HG03460 (cell line): ENCODE data around the gene CD5L.

ENCODE experiments used
- ATAC-seq: cut with Tn5 transposase; IDR thresholded peaks from one replicate; pipeline ENCODE4 v1.9.1; 2021; ENCODE audit not compliant: unreplicated experiment

Gene CD5L

GRCh38 chr1:157819215-157819614, 22.4 kb downstream of the CD5L start:
- no peak for ATAC-seq

GRCh38 chr1:157813269-157813668, 28.3 kb downstream of the CD5L start:
- no peak for ATAC-seq

- ATAC-seq: peak; percentile 95
Observed at GRCh38 chr1:157806431-157807149, 35.0 kb downstream of the CD5L start.

GRCh38 chr1:157803851-157804250, 37.8 kb downstream of the CD5L start:
- ATAC-seq: no peak

- ATAC-seq: no peak
Observed at GRCh38 chr1:157799996-157800395, 41.6 kb downstream of the CD5L start.

- no peak for ATAC-seq
Observed at GRCh38 chr1:157798211-157798610, 43.4 kb downstream of the CD5L start.

- no peak for ATAC-seq
Observed at GRCh38 chr1:157785248-157785647, 56.4 kb downstream of the CD5L start.

- ATAC-seq: no peak
Observed at GRCh38 chr1:157784801-157785200, 56.8 kb downstream of the CD5L start.

GRCh38 chr1:157782931-157783330, 58.7 kb downstream of the CD5L start:
- ATAC-seq: no peak

GRCh38 chr1:157781048-157781447, 60.6 kb downstream of the CD5L start:
- ATAC-seq: peak; percentile 44
